Fibroblast of the conjunctiva (primary cell): Measurements from ENCODE around the gene CANT1.
A peak's percentile ranks its signal among the peaks of the same experiment; 100 is the strongest.
"Not testable (repeated sequence)": the region's sequence is repeated elsewhere in the genome, so short reads cannot be mapped to it uniquely, and the experiment has no call there.

Source experiments
- DNase-seq: peaks from one replicate; pipeline ENCODE4 v3.0.0-alpha.2; 2010; ENCODE audit warnings: low read depth

CANT1 gene

GRCh38 chr17:78976907-78977680 is 32.5 kb downstream of the CANT1 start:
- DNase-seq: no peak

- peak; percentile 79 for DNase-seq
These were observed 34.7 kb downstream of the CANT1 start for GRCh38 chr17:78974635-78975591.

- DNase-seq: no peak
These were observed 35.6 kb downstream of the CANT1 start for GRCh38 chr17:78973792-78974520.

GRCh38 chr17:78973196-78973595 is 36.4 kb downstream of the CANT1 start:
- no peak for DNase-seq

GRCh38 chr17:78972507-78973105 is 37.0 kb downstream of the CANT1 start:
- no peak for DNase-seq

GRCh38 chr17:78971756-78972506 is 37.6 kb downstream of the CANT1 start:
- no peak for DNase-seq

- DNase-seq: peak; percentile 52
These were observed 38.5 kb downstream of the CANT1 start for GRCh38 chr17:78970834-78971755.

GRCh38 chr17:78969865-78970264 is 39.7 kb downstream of the CANT1 start:
- DNase-seq: no peak

- no peak for DNase-seq
These were observed 41.7 kb downstream of the CANT1 start for GRCh38 chr17:78967782-78968362.

- DNase-seq: no peak
These were observed 42.5 kb downstream of the CANT1 start for GRCh38 chr17:78966910-78967600.

- DNase-seq: no peak
These were observed 43.3 kb downstream of the CANT1 start for GRCh38 chr17:78966123-78966813.

GRCh38 chr17:78965491-78965924 is 44.1 kb downstream of the CANT1 start:
- no peak for DNase-seq

- no peak for DNase-seq
These were observed 46.2 kb downstream of the CANT1 start for GRCh38 chr17:78963378-78963777.

- DNase-seq: not testable (repeated sequence)
These were observed 46.6 kb downstream of the CANT1 start for GRCh38 chr17:78962984-78963348.

GRCh38 chr17:78962345-78962983 is 47.1 kb downstream of the CANT1 start:
- no peak for DNase-seq

GRCh38 chr17:78961571-78961970 is 48.0 kb downstream of the CANT1 start:
- DNase-seq: no peak

GRCh38 chr17:78960928-78961327 is 48.6 kb downstream of the CANT1 start:
- DNase-seq: no peak

- no peak for DNase-seq
These were observed 49.8 kb downstream of the CANT1 start for GRCh38 chr17:78959803-78960202.
